Nephron (organoid): Measurements from ENCODE around the gene STN1.

ENCODE experiments used
- H3K27ac Mint-ChIP-seq, 3 experiments: 2 replicates each; pipeline ENCODE4 v1.8.0; 2020; ENCODE audit warnings: mixed read lengths in 3 of 3, mild to moderate bottlenecking in 2 of 3, moderate library complexity in 1 of 3
- H3K27me3 Mint-ChIP-seq: 2 replicates; pipeline ENCODE4 v1.8.0; 2021; ENCODE audit warnings: low read depth, mild to moderate bottlenecking, moderate library complexity, mixed read lengths
- H3K36me3 Mint-ChIP-seq: 2 replicates; pipeline ENCODE4 v1.8.0; 2020; ENCODE audit warnings: low read depth, mixed read lengths
- H3K4me1 Mint-ChIP-seq: 2 replicates; pipeline ENCODE4 v1.8.0; 2020; ENCODE audit warnings: mixed read lengths
- H3K4me3 Mint-ChIP-seq, 3 experiments: 2 replicates each; pipeline ENCODE4 v1.8.0; 2020; ENCODE audit warnings: mild to moderate bottlenecking in 3 of 3, mixed read lengths in 3 of 3, moderate library complexity in 2 of 3
- H3K9me3 Mint-ChIP-seq: 2 replicates; pipeline ENCODE4 v1.8.0; 2020; ENCODE audit warnings: mixed read lengths
- CTCF ChIP-seq, 3 experiments: fragments of 200-600 bp; sonication (generic); IDR thresholded peaks; one replicate each; pipeline ENCODE4 v1.5.0; 2021; ENCODE audit warnings: antibody characterized with exemption in 3 of 3; ENCODE audit not compliant: unreplicated experiment in 3 of 3

The STN1 gene

GRCh38 chr10:103871006-103871405, 47.0 kb downstream of the STN1 start:
- no peak for TF ChIP-seq CTCF (IDR thresholded peaks at IDR 0.05; ENCODE audit: unreplicated experiment in 3 of 3)
- Mint-ChIP-seq H3K36me3 (no peaks in the 10 kb centered on the region), H3K4me3 (no peak overlapping the region), H3K4me1 (peaks cover 16% of the 10 kb centered on the region), H3K9me3 (peaks cover under 1% of the 10 kb centered on the region), H3K27ac (no peak overlapping the region), H3K27me3 (peaks cover 3% of the 10 kb centered on the region)

GRCh38 chr10:103870516-103870915, 47.5 kb downstream of the STN1 start:
- Mint-ChIP-seq H3K36me3 (no peaks in the 10 kb centered on the region), H3K4me3 (no peak overlapping the region), H3K4me1 (peaks cover 16% of the 10 kb centered on the region), H3K27ac (no peak overlapping the region), H3K27me3 (peaks cover 3% of the 10 kb centered on the region), H3K9me3 (peaks cover 4% of the 10 kb centered on the region)
- TF ChIP-seq CTCF (IDR thresholded peaks at IDR 0.05; ENCODE audit: unreplicated experiment in 3 of 3), result no peak

GRCh38 chr10:103869336-103869735, 48.6 kb downstream of the STN1 start:
- peaks cover 16% of the 10 kb centered on the region for H3K9me3 Mint-ChIP-seq
- no peak overlapping the region for H3K4me3 Mint-ChIP-seq
- no peaks in the 10 kb centered on the region for H3K36me3 Mint-ChIP-seq
- peaks cover 16% of the 10 kb centered on the region for H3K4me1 Mint-ChIP-seq
- TF ChIP-seq CTCF (IDR thresholded peaks at IDR 0.05; ENCODE audit: unreplicated experiment in 3 of 3), result no peak
- peaks cover 3% of the 10 kb centered on the region for H3K27me3 Mint-ChIP-seq
- no peak overlapping the region for H3K27ac Mint-ChIP-seq

GRCh38 chr10:103868200-103868599, 49.8 kb downstream of the STN1 start:
- TF ChIP-seq CTCF (IDR thresholded peaks at IDR 0.05; ENCODE audit: unreplicated experiment in 3 of 3), result no peak
- Mint-ChIP-seq H3K27ac (no peak overlapping the region), H3K27me3 (peaks cover 2% of the 10 kb centered on the region), H3K36me3 (peaks cover 6% of the 10 kb centered on the region), H3K4me3 (no peak overlapping the region), H3K9me3 (peaks cover 24% of the 10 kb centered on the region), H3K4me1 (peaks cover 16% of the 10 kb centered on the region)

GRCh38 chr10:103861505-103861904, 56.5 kb downstream of the STN1 start:
- H3K4me3 Mint-ChIP-seq, result no peak overlapping the region
- peaks cover 6% of the 10 kb centered on the region for H3K36me3 Mint-ChIP-seq
- H3K27ac Mint-ChIP-seq, result no peak overlapping the region
- peaks cover 24% of the 10 kb centered on the region for H3K9me3 Mint-ChIP-seq
- no peak for TF ChIP-seq CTCF (IDR thresholded peaks at IDR 0.05; ENCODE audit: unreplicated experiment in 3 of 3)
- peaks cover 14% of the 10 kb centered on the region for H3K4me1 Mint-ChIP-seq
- peaks cover 24% of the 10 kb centered on the region for H3K27me3 Mint-ChIP-seq
